K562 (cell line): ENCODE measurements around the gene CTXN1. TPM values are rescaled to one million over a fixed set of nuclear protein-coding genes. Genes with fewer than 3 reads are reported as not detected.

ENCODE experiments used
- AFF4 ChIP-seq: sonication (generic); formaldehyde crosslinking; IDR thresholded peaks from 2 replicates; pipeline ENCODE4 v1.8.0; 2023; ENCODE audit warnings: mild to moderate bottlenecking, missing genetic modification reagents
- CHD4 ChIP-seq: fragments of 200-600 bp; sonication (generic); IDR thresholded peaks from 3 replicates; pipeline ENCODE4 v1.6.1; 2012; ENCODE audit warnings: low read depth, mild to moderate bottlenecking, mixed read lengths, low read length, inconsistent platforms; ENCODE audit not compliant: insufficient read depth, insufficient replicate concordance, poor library complexity, severe bottlenecking
- FOXP1 ChIP-seq: sonication (generic); formaldehyde crosslinking; IDR thresholded peaks from 2 replicates; pipeline ENCODE4 v1.8.0; 2022; ENCODE audit warnings: mild to moderate bottlenecking, missing genetic modification reagents
- NR2C1 ChIP-seq, 2 experiments: fragments of 450-650 bp; IDR thresholded peaks; 2 replicates each; pipeline ENCODE4 v1.6.1; 2017; ENCODE audit warnings: mild to moderate bottlenecking in 2 of 2, antibody characterized with exemption in 1 of 2, inconsistent platforms in 1 of 2, missing compliant biosample characterization in 1 of 2, missing genetic modification characterization in 1 of 2
- RBM14 ChIP-seq: fragments of 200-400 bp; formaldehyde crosslinking; IDR thresholded peaks from 2 replicates; pipeline ENCODE4 v1.6.1; 2018; ENCODE audit warnings: low read depth, mild to moderate bottlenecking, low read length, moderate library complexity, borderline replicate concordance; ENCODE audit not compliant: insufficient read depth
- SIN3A ChIP-seq, 2 experiments: fragments of 150-350 bp in 1 of 2; IDR thresholded peaks; 2 replicates each; pipeline ENCODE4 v1.6.1; 2011 to 2016; ENCODE audit warnings: borderline replicate concordance in 2 of 2, low read depth in 2 of 2, low read length in 2 of 2, mild to moderate bottlenecking in 2 of 2, moderate library complexity in 2 of 2; ENCODE audit not compliant: control insufficient read depth in 1 of 2
- SMAD2 ChIP-seq: fragments of 150-350 bp; IDR thresholded peaks from 2 replicates; pipeline ENCODE4 v1.6.1; 2014; ENCODE audit warnings: low read depth, mild to moderate bottlenecking, low read length
- ZNF280B ChIP-seq: fragments of 250-450 bp; sonication (Bioruptor Pico); IDR thresholded peaks from 2 replicates; pipeline ENCODE4 v1.5.1; 2021; ENCODE audit warnings: mild to moderate bottlenecking
- ZNF318 ChIP-seq, 2 experiments: fragments of 450-650 bp; IDR thresholded peaks; 2 replicates each; pipeline ENCODE4 v1.6.1; 2016; ENCODE audit warnings: mild to moderate bottlenecking in 2 of 2, borderline replicate concordance in 1 of 2, low read depth in 1 of 2, moderate library complexity in 1 of 2
- polyA plus RNA-seq, 8 experiments: library from polyadenylated mRNA; depleted of rRNA in 4 of 8; stranded (reverse) in 5 of 8; unstranded in 3 of 8; fragments of >200 nt; fragmentation: Nextera tagmentation in 2 of 8; fragmentation: Illumina TruSeq in 1 of 8; extraction: Ambion mirVana in 2 of 8; extraction: Trizol in 1 of 8; gene quantifications; 2 replicates each; pipeline versions ENCODE4 v1.2.1 to v1.2.3, GENCODE V29; 2011 to 2014; ENCODE audit warnings: inconsistent platforms in 1 of 8, missing spikeins in 1 of 8
- total RNA-seq, 7 experiments: library from RNA; depleted of rRNA in 6 of 7; stranded (reverse); fragments of >200 nt in 6 of 7; fragmentation: Illumina TruSeq in 2 of 7; extraction: Trizol in 2 of 7; gene quantifications; 2 replicates each; pipeline versions ENCODE4 v1.2.1 to v1.2.3, GENCODE V29; 2011 to 2021; ENCODE audit warnings: low replicate concordance in 1 of 7

CTXN1 gene
- total and polyA plus RNA-seq, 9 of the 15 experiments (the other 6 are each of a cell fraction or from before 2014, with no cell fraction given): 0.15 to 37.4 (median 1.8) TPM; not detected in 2

GRCh38 chr19:7904074-7905020 is 21.6 kb downstream of the CTXN1 start (continued):
- TF ChIP-seq AFF4 (CRISPR knock-in tag) (peak; percentile 74; the same call in 1 of the 2 replicates), ZNF318 (IDR thresholded peaks at IDR 0.05; ENCODE audit: borderline replicate concordance in 1 of 2, low read depth in 1 of 2) (no peak), RBM14 (0 out of 2 replicates have a peak, but pooled peaks have one; percentile 45), ZNF280B (CRISPR knock-in tag) (no peak), CHD4 (no peak), FOXP1 (CRISPR knock-in tag) (peak; percentile 19; the same call in 1 of the 2 replicates), SMAD2 (no peak), SIN3A (IDR thresholded peaks at IDR 0.05; ENCODE audit: borderline replicate concordance in 2 of 2, control insufficient read depth in 1 of 2, low read depth in 2 of 2, low read length in 2 of 2) (peak; percentile 71 to 73; a peak in 2 of 4 replicates), NR2C1 (IDR thresholded peaks at IDR 0.05) (no peak; the same call in 1 of the 2 replicates), NR2C1 (tag; IDR thresholded peaks at IDR 0.05) (peak; percentile 65; the same call in 1 of the 2 replicates)
